HG03064 (cell line): ENCODE data around the gene OR4F15.

Experiments used
- ATAC-seq: cut with Tn5 transposase; IDR thresholded peaks from one replicate; pipeline ENCODE4 v1.9.1; 2021; ENCODE audit warnings: low read depth; ENCODE audit not compliant: unreplicated experiment

Gene OR4F15

DNA sequence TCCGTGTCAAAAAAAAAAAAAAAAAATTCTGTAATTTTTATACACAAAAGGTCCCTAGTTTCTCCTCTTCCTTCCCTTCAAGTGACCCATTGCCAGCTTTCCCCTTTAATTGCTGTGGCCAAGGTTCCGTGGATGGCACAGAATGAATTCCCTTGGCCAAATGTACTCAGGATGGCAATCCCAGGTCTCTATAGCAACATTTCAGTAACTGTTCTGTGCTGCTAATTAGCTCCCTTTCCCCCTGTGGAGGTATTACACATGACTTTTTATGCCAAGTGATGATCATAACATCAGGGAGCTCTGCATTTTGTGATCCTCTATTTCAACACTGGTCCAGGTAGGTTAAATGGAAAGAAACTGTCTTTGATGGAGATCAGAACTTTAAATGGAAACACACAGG lies 8.8 kb upstream of the OR4F15 start, which contains the start of gene OR4F6:
Gene OR4F6, plus strand, starts transcription at position 301 of the 400 bp plus-strand sequence. CDS start 2,211 bp downstream, outside the sequence.
- ATAC-seq: no peak

DNA sequence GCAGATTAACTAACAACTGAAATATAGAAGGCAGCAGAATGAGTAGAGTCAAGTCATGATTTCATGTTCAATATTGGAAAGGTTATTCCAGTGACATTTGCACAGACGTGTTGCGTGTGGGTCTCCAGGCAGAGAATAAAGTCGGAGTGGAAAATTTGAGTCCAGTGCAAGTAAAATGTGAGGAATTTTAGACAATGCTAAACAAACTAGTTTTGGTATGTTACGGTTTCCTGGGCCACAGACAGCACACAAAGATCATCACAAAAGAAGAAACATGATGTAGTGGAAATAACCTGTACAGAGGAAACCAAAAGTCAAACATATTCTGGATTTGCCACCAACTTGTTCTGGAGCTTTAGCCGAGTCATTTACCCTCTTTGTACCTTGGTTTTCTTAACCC lies 8.3 kb upstream of the OR4F15 start:
- ATAC-seq: no peak

DNA sequence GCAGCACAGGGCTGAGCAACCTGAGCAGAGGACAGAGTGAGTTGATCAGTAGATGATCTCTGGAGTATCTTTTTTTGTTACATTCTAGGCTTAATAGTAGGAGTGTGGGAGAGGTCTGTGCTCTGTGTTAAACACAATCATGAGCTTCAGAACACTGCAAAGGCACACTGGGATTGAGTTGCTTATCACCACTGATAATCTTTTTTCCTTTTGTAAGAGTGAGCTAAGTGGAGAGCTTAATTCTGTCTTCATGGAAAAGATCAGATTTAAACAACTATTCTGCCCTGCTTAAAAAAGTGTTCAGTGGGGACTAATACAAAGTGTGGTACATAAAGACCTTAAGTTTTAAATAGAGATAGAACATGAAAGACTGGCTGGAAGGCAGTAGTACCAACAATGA lies 7.6 kb upstream of the OR4F15 start:
- ATAC-seq: no peak

DNA sequence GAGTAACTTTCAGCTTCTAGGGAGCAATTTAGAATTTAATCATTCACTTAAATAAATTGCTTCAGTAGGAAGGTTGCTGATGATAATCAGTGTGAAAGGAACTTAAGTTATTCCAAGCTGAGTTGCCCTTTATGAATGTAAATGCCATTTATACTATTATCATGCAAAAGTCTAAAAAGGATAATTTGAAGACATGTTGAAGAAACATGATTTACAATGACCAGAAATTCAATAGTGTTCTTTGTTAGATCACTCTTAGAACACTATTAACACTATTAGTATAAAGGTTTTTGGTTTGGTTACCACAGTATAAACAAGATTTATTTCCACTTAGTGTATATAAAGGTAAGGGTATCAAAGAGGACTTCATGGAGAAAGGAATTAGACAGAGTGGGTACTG lies 7.1 kb upstream of the OR4F15 start:
- ATAC-seq: no peak

DNA sequence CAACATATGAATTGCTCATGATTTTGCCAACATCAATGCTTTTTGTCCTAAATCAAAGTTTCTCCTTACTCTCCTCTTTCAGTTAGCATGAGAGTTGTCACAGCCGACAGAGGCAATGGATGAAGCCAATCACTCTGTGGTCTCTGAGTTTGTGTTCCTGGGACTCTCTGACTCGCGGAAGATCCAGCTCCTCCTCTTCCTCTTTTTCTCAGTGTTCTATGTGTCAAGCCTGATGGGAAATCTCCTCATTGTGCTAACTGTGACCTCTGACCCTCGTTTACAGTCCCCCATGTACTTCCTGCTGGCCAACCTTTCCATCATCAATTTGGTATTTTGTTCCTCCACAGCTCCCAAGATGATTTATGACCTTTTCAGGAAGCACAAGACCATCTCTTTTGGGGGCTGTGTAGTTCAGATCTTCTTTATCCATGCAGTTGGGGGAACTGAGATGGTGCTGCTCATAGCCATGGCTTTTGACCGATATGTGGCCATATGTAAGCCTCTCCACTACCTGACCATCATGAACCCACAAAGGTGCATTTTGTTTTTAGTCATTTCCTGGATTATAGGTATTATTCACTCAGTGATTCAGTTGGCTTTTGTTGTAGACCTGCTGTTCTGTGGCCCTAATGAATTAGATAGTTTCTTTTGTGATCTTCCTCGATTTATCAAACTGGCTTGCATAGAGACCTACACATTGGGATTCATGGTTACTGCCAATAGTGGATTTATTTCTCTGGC lies 6.2 kb upstream of the OR4F15 start:
- ATAC-seq: no peak

DNA sequence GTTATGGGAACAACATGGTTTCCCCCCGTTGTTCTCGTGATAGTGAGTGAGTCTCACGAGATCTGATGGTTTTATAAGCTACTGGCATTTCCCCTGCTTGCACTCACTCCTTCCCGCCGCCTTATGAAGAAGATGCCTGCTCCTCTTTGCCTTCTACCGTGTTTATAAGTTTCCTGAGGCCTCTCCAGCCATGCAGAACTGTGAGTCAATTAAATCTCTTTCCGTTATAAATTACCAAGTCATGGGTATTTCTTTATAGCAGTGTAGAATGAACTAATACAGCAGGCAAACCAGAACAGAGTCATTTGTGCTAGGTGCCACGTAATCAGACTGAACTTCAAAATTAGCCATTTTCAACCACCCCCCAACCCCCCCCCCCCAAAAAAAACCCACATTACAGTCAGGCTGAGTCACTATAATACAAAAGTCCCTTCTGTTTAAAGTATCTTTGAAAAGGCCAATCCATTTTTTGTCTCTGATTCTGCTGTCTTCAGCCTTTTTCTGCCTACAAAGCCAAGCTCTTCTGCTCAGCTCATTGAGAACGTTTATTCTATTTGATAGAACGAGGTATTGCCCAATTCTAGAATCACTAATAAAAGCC lies 4.6 kb upstream of the OR4F15 start:
- no peak for ATAC-seq

DNA sequence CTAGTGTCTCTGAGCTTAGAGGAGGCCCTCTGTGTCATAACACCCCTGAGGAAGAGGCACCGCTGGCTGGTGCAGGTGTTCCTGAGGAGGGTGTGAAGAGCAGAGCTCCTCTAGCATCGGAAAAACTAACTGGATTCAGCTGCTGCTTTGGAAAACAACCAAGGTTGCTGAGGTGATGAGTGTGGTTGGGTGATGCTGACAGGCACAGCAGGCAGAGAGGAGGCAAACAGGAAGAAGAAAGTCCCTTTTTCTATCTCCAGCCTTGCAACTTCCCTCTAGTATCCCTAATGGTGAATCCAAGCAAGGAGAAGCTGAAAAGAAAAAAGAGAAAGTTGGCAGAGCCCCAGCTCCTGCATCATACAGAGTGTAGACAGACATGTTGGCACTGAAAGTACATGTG lies 3.8 kb upstream of the OR4F15 start:
- ATAC-seq: no peak

DNA sequence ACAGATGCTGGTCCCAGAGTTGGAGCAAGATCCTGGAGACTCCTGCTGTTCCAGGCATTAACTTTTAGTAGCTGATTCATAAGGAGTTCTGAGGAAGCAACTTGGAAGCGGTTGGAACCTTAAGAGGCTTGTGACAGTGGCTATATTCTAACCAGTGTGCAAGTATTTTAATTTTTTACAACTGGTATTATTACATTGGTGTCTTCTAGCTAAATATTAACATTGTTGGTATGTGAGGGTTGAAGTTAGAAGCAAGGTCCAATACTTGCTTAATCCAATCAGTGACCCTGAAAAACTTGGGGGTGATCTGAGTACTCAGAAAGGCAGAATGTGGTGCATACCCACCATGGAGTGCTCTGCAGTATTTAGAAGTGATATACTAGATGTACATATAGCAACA lies 1.5 kb upstream of the OR4F15 start:
- ATAC-seq: no peak

DNA sequence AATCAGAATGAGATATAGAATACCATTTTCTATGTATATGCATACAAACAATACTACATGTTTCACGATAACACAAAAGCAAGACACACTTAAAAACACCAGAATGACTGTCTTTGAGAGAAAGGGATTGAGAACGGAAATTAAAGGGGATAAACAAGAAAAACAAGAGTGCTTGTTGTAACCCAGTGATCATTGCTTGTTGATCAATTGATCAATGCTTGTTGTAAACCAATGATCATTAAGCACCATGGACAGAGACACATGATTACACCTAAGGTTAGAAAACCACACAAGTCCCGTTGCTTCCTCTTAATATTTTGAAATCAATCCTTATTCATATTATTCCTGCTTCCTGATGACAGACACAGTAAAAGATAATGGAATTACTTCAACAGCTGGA lies 1.1 kb upstream of the OR4F15 start:
- no peak for ATAC-seq

DNA sequence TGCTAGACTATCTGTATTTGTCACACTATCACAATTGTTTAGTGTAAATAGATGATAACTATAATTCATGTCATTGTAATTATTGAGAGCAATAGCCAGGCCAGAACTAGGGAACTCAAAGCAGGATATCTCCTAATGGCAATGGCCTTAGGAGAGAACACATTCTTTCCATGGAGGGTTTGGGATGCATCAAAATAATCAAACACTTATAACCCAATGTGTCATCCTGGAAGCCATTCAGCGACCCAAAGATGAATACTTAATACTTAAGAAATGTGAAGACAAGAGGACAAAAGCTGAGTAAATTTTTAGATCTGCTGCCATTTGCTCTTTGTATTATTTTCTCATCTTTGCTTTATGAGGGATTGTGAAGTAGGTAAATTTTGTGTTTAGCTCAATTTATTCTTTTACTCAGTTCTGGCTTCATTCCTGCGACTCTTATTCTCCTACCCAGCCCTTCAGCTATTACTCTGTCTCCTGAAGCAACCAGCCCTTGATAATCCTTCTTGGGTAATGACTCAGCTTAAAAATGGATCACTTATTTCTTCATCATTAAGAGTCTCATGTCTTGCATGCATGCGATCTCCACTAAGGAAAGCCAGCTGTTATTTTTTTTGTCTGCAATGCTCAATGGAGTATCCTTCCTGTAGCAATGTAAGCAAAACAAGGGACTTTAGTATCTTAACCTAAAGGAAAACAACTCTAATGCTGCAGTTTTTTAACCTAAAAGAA lies 2.0 kb downstream of the OR4F15 start:
- no peak for ATAC-seq

DNA sequence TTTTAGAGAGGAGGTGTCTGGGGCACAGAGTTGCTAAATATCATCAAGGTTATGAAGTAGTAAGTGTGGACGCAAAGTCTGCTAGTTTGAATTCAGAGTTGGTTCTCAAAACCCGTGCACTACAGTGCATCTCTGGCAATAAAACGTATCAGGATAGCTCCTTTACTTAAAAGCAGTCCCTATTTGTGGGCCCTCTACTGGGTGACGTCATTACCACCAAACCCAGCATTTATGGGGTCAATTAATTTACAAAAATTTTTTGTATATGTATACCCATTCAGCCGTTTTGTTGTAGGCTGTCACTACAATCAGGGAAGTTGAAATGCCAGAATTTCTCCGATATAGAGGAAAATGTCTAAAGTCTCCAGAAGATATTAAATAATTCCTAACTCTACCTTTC lies 8.8 kb downstream of the OR4F15 start:
- no peak for ATAC-seq

DNA sequence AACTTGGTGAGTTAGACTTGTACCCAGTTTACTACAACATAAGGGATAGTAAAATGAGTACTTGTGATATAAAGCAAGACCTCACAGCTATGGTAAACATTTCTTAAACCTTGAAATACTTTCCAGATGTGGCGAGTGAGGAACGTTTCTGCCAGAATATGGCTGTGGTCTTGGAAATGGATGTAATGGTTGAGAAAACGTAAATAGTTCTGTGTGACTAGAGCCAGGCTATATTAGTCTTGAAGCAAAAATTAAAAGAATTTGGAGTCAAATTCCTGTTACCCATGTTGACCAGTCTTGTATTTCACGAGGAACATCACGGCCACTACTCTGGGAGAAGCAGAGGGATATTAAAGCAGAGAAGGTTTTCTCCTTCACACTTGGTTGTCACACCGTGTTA lies 15.3 kb downstream of the OR4F15 start:
- ATAC-seq: no peak

DNA sequence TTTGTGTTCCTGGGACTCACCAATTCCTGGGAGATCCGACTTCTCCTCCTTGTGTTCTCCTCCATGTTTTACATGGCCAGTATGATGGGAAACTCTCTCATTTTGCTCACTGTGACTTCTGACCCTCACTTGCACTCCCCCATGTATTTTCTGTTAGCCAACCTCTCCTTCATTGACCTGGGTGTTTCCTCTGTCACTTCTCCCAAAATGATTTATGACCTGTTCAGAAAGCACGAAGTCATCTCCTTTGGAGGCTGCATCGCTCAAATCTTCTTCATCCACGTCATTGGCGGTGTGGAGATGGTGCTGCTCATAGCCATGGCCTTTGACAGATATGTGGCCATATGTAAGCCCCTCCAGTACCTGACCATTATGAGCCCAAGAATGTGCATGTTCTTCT lies 16.8 kb downstream of the OR4F15 start:
- no peak for ATAC-seq

DNA sequence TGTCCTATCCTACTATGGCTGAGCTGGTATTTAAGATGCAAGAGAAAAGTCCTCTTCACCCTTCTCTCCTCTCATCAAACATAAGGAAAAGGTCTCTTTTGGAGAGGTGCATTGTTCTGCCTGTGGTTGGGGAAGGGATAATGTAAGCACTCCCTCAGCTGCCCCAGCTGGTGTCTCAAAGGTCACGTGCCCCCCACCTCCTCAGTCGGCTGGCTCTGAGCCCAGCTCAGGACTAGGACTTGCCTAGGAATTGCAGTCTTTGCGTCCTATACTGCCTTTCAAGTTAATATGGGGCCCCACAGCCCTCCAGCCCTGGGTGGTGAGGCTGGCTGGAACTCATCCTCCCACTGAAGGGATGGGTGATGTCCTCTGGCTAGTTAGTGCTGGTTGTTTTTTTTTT lies 29.7 kb downstream of the OR4F15 start:
- ATAC-seq: no peak

DNA sequence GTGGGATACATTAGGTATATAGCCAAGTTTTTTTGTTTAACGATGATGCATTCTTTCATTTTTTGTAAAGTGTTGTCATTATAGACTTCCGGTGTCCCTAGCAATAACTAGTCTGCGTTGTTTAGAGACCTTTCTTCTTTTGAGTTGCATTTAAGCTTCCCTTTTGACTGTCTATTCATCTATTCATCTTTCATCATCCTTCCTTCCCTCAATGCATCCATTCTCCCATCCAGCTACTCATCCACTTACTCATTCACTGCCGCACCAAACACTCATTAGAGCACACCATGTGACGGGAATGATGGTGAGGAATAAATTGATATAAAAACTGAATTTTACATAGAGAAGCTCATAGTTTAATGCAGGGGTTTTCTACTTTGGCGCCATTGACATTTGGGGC lies 32.9 kb downstream of the OR4F15 start:
- ATAC-seq: no peak

DNA sequence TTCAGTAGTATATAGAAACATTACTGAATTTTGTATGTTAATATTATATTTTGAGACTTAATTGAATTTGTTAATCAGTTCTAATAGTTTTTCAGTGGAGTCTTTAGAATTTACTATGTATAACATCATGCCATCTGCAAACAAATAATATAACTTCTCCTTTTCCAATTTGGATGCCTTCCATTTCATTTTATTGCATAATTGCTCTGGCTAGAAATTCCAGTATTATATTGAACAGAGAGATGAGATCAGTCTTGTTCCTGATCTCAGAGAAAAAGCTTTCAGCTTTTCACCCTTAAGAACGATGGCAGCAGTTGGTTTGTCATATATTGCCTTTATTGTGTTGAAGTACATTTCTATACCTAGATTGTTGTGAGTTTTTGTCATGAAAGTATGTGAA lies 40.4 kb downstream of the OR4F15 start:
- ATAC-seq: no peak
